ENCODE results near the gene CBR4. TPM values are rescaled to one million over a fixed set of nuclear protein-coding genes. Genes with fewer than 3 reads are reported as not detected.

CBR4 gene
- total RNA-seq, 1 experiment from 2014 or later: 33.6 TPM

- Histone ChIP-seq H2AFZ (ENCODE audit: low read length) (no peak overlapping the region), H3K9me3 (ENCODE audit: control insufficient read depth, low read depth, low read length) (no peaks in the 10 kb centered on the region), H2BK120ac (ENCODE audit: low read depth, low read length, poor library complexity, severe bottlenecking) (no peak overlapping the region), H4K8ac (replicated peaks; ENCODE audit: insufficient read length, low read depth, low read length) (no peak overlapping the region), H2BK20ac (ENCODE audit: low read depth, low read length, poor library complexity, severe bottlenecking) (no peak overlapping the region), H3K23ac (ENCODE audit: insufficient read length, low read depth, low read length) (no peak overlapping the region), H3K9ac (ENCODE audit: extremely low read depth, insufficient read length, low read length) (no peak overlapping the region), H3K79me2 (ENCODE audit: insufficient read depth, low read length) (no peaks in the 10 kb centered on the region), H3K27ac (ENCODE audit: insufficient read length, low read depth, low read length) (no peak overlapping the region), H2AK5ac (ENCODE audit: insufficient read length, low read length) (no peak overlapping the region), H3K14ac (ENCODE audit: insufficient read depth, low read length) (no peak overlapping the region), H3K4me1 (ENCODE audit: insufficient read depth, low read length) (no peaks in the 10 kb centered on the region; the same call in 1 of the 2 replicates), H4K5ac (ENCODE audit: insufficient read length, low read depth, low read length) (no peak overlapping the region), H3K27me3 (ENCODE audit: insufficient read depth, low read length) (no peaks in the 10 kb centered on the region), H3K18ac (ENCODE audit: insufficient read length, low read depth, low read length) (no peak overlapping the region), H2BK12ac (ENCODE audit: insufficient read length, low read depth, low read length) (no peak overlapping the region), H3K56ac (ENCODE audit: insufficient read length, low read depth, low read length) (no peak overlapping the region), H4K20me1 (ENCODE audit: control insufficient read depth, insufficient read depth, insufficient read length) (no peaks in the 10 kb centered on the region), H2BK5ac (ENCODE audit: insufficient read length, low read length) (no peak overlapping the region), H3K4ac (ENCODE audit: low read depth, low read length) (no peak overlapping the region), H3K23me2 (ENCODE audit: insufficient read length, low read depth, low read length, poor library complexity, severe bottlenecking) (peaks cover 3% of the 10 kb centered on the region), H2BK15ac (ENCODE audit: low read depth, low read length) (no peak overlapping the region), H4K91ac (ENCODE audit: insufficient read length, low read depth, low read length) (no peak overlapping the region), H3T11ph (ENCODE audit: low read length) (no peak overlapping the region), H3K79me1 (ENCODE audit: insufficient read depth, low read depth, low read length, poor library complexity, severe bottlenecking) (no peaks in the 10 kb centered on the region), H3K4me2 (ENCODE audit: insufficient read depth, insufficient read length, low read length) (no peak overlapping the region)
- peaks cover 26 to 41% of the 10 kb centered on the region in 2 experiments for H3K4me1 Mint-ChIP-seq
- H3K27me3 Mint-ChIP-seq (ENCODE audit: low read depth): no peaks in the 10 kb centered on the region; the same call in 1 of the 2 replicates
- H3K27ac Mint-ChIP-seq: no peak overlapping the region
- no CpG with 5 or more reads among the region's 2 CpGs for WGBS (ENCODE audit: extremely low coverage, insufficient read length, low lambda C conversion rate)
- H3K9me3 Mint-ChIP-seq: no peaks in the 10 kb centered on the region
- no peak overlapping the region for H3K4me3 Mint-ChIP-seq
- DNase-seq: no peak
- no peaks in the 10 kb centered on the region for H3K36me3 Mint-ChIP-seq (ENCODE audit: insufficient read depth in 1 of 3, low read depth in 3 of 3)
- no peak for TF ChIP-seq CTCF (conservative IDR thresholded peaks at IDR 0.05)
These were observed 4.5 kb upstream of the CBR4 start for GRCh38 chr4:169014586-169014985.
